H1 (cell line): ENCODE results near the gene TRMT2B. TPM values are rescaled to one million over a fixed set of nuclear protein-coding genes. Genes with fewer than 3 reads are reported as not detected.
A peak's percentile ranks its signal among the peaks of the same experiment; 100 is the strongest.

Experiments used
- CTCF ChIA-PET: fragments of 300-600 bp; sonication (Branson Sonifier 250); formaldehyde crosslinking; loops from one replicate; lab custom pipeline; 2021; ENCODE audit not compliant: partially characterized antibody; lab: Charles Lee
- POLR2A ChIA-PET: fragments of 300-600 bp; sonication (Branson Sonifier 250); formaldehyde crosslinking; loops from one replicate; lab custom pipeline; 2021; ENCODE audit warnings: inconsistent platforms; ENCODE audit not compliant: partially characterized antibody; lab: Charles Lee
- DNase-seq, 2 experiments: peaks; one replicate each; pipeline versions ENCODE4 v3.0.0 to v3.0.0-alpha.2; 2010 to 2022; ENCODE audit warnings: low spot score in 2 of 2, low read depth in 1 of 2, mixed read lengths in 1 of 2
- FAIRE-seq: peaks from 2 replicates; lab custom pipeline; 2011; peaks lifted over from hg19 to GRCh38; lab: Jason Lieb, UNC
- H2AFZ ChIP-seq: 2 replicates; pipeline ENCODE4 v1.8.1; 2012; ENCODE audit warnings: low read length, inconsistent platforms
- H2AK5ac ChIP-seq: 2 replicates; pipeline ENCODE4 v1.6.1; 2013; ENCODE audit warnings: low read depth, low read length
- H2BK120ac ChIP-seq: replicated peaks from 2 replicates; pipeline ENCODE3; 2013; ENCODE audit warnings: low read depth, low read length, inconsistent platforms
- H2BK12ac ChIP-seq: 2 replicates; pipeline ENCODE4 v1.6.1; 2013; ENCODE audit warnings: low read depth, low read length
- H2BK15ac ChIP-seq: 2 replicates; pipeline ENCODE4 v1.6.1; 2013; ENCODE audit warnings: low read length
- H2BK20ac ChIP-seq: 2 replicates; pipeline ENCODE4 v1.6.1; 2013; ENCODE audit warnings: low read length
- H2BK5ac ChIP-seq: 2 replicates; pipeline ENCODE4 v1.6.1; 2013; ENCODE audit warnings: low read depth, low read length
- H3K14ac ChIP-seq: 2 replicates; pipeline ENCODE4 v1.6.1; 2013; ENCODE audit warnings: inconsistent platforms; ENCODE audit not compliant: insufficient read length
- H3K18ac ChIP-seq: 2 replicates; pipeline ENCODE4 v1.6.1; 2013; ENCODE audit warnings: low read length; ENCODE audit errors: extremely low read depth
- H3K23ac ChIP-seq: 2 replicates; pipeline ENCODE4 v1.6.1; 2013; ENCODE audit warnings: inconsistent platforms; ENCODE audit not compliant: insufficient read length
- H3K23me2 ChIP-seq: 2 replicates; pipeline ENCODE4 v1.6.1; 2013; ENCODE audit warnings: low read depth, low read length
- H3K27ac ChIP-seq: 2 replicates; pipeline ENCODE4 v1.6.1; 2011; ENCODE audit warnings: low read depth, low read length, inconsistent platforms
- H3K27me3 ChIP-seq, 4 experiments: replicated peaks in 1 of 4; 1 replicate in 1 of 4; 2 replicates in 3 of 4; pipeline versions ENCODE4 v1.6.1 to v1.8.1; 2011 to 2013; ENCODE audit warnings: low read length in 3 of 4, mild to moderate bottlenecking in 3 of 4, inconsistent platforms in 2 of 4, mixed read lengths in 2 of 4, moderate library complexity in 1 of 4; ENCODE audit not compliant: control insufficient read depth in 3 of 4, insufficient read depth in 3 of 4; ENCODE audit errors: extremely low read depth in 1 of 4
- H3K36me3 ChIP-seq, 4 experiments: 2 replicates each; pipeline versions ENCODE4 v1.6.1 to v1.8.1; 2011 to 2013; ENCODE audit warnings: mild to moderate bottlenecking in 4 of 4, low read length in 3 of 4, moderate library complexity in 2 of 4, control low read depth in 1 of 4, inconsistent platforms in 1 of 4; ENCODE audit not compliant: insufficient read depth in 4 of 4, control insufficient read depth in 2 of 4
- H3K4ac ChIP-seq: replicated peaks from 2 replicates; pipeline ENCODE3; 2013; ENCODE audit warnings: low read length, low read depth, mixed read lengths, inconsistent platforms; ENCODE audit not compliant: insufficient read length
- H3K4me1 ChIP-seq, 4 experiments: replicated peaks in 1 of 4; 1 replicate in 1 of 4; 2 replicates in 3 of 4; pipeline versions ENCODE4 v1.6.1 to v1.8.1; 2011 to 2013; ENCODE audit warnings: low read length in 3 of 4, inconsistent platforms in 2 of 4, mixed read lengths in 1 of 4; ENCODE audit not compliant: insufficient read depth in 4 of 4, control insufficient read depth in 3 of 4
- H3K4me2 ChIP-seq, 2 experiments: 2 replicates each; pipeline versions ENCODE4 v1.6.1 to v1.8.1; 2011 to 2013; ENCODE audit warnings: low read depth in 2 of 2, low read length in 2 of 2, control low read depth in 1 of 2, inconsistent platforms in 1 of 2, mild to moderate bottlenecking in 1 of 2; ENCODE audit not compliant: insufficient read depth in 1 of 2
- H3K4me3 ChIP-seq, 4 experiments: fragments of 200-600, 300-600 bp in 1 of 4; sonication (generic), shearing (Covaris generic), sonication (Bioruptor Twin) in 1 of 4; 2 replicates each; pipeline versions ENCODE4 v1.5.1 to v1.8.1; 2011 to 2016; ENCODE audit warnings: low read length in 4 of 4, low read depth in 3 of 4, control low read depth in 2 of 4, inconsistent platforms in 2 of 4, mild to moderate bottlenecking in 2 of 4, mixed read lengths in 1 of 4, moderate library complexity in 1 of 4; ENCODE audit not compliant: insufficient read depth in 2 of 4; ENCODE audit errors: extremely low read depth in 1 of 4
- H3K56ac ChIP-seq: replicated peaks from 2 replicates; pipeline ENCODE3; 2013; ENCODE audit warnings: low read depth, mild to moderate bottlenecking, mixed read lengths, low read length, inconsistent platforms; ENCODE audit not compliant: insufficient read length
- H3K79me1 ChIP-seq: 2 replicates; pipeline ENCODE4 v1.6.1; 2013; ENCODE audit warnings: low read depth, low read length, control low read depth
- H3K79me2 ChIP-seq, 2 experiments: 2 replicates each; pipeline versions ENCODE4 v1.6.1 to v1.8.1; 2012 to 2013; ENCODE audit warnings: low read length in 2 of 2, mild to moderate bottlenecking in 2 of 2, inconsistent platforms in 1 of 2; ENCODE audit not compliant: insufficient read depth in 2 of 2, control insufficient read depth in 1 of 2
- H3K9ac ChIP-seq, 4 experiments: replicated peaks in 1 of 4; 1 replicate in 1 of 4; 2 replicates in 3 of 4; pipeline versions ENCODE4 v1.6.1 to v1.8.1; 2011 to 2013; ENCODE audit warnings: low read depth in 3 of 4, low read length in 3 of 4, control low read depth in 2 of 4, mild to moderate bottlenecking in 2 of 4, moderate library complexity in 2 of 4, inconsistent platforms in 1 of 4; ENCODE audit errors: extremely low read depth in 1 of 4
- H3K9me3 ChIP-seq, 2 experiments: 2 replicates each; pipeline versions ENCODE4 v1.6.1 to v1.8.1; 2012 to 2013; ENCODE audit warnings: mild to moderate bottlenecking in 2 of 2, moderate library complexity in 2 of 2, control low read depth in 1 of 2, inconsistent platforms in 1 of 2, low read depth in 1 of 2, low read length in 1 of 2, mixed read lengths in 1 of 2; ENCODE audit not compliant: insufficient read depth in 2 of 2
- H4K20me1 ChIP-seq, 2 experiments: replicated peaks in 1 of 2; 2 replicates each; pipeline versions ENCODE3 to v1.8.1; 2011 to 2013; ENCODE audit warnings: inconsistent platforms in 2 of 2, low read length in 2 of 2, mild to moderate bottlenecking in 1 of 2; ENCODE audit not compliant: insufficient read depth in 2 of 2, control insufficient read depth in 1 of 2
- H4K5ac ChIP-seq: 2 replicates; pipeline ENCODE4 v1.6.1; 2013; ENCODE audit warnings: low read length, low read depth, mixed read lengths, inconsistent platforms; ENCODE audit not compliant: insufficient read length
- H4K8ac ChIP-seq: 2 replicates; pipeline ENCODE4 v1.8.0; 2013; ENCODE audit warnings: mild to moderate bottlenecking, moderate library complexity, low read length, inconsistent platforms; ENCODE audit not compliant: insufficient read depth; ENCODE audit errors: extremely low read depth
- H4K91ac ChIP-seq: replicated peaks from 2 replicates; pipeline ENCODE3; 2013; ENCODE audit warnings: low read length, mixed read lengths, inconsistent platforms; ENCODE audit not compliant: insufficient read length
- BRCA1 ChIP-seq: IDR thresholded peaks from 2 replicates; pipeline ENCODE4 v1.6.1; 2012; ENCODE audit warnings: low read depth, low read length, improper control_type of control experiment
- CEBPB ChIP-seq: IDR thresholded peaks from 2 replicates; pipeline ENCODE4 v1.6.1; 2012; ENCODE audit warnings: low read depth, low read length
- EZH2 ChIP-seq: fragments of 200-600 bp; sonication (generic); IDR thresholded peaks from 2 replicates; pipeline ENCODE4 v1.7.1; 2012; ENCODE audit warnings: low read depth, mild to moderate bottlenecking, moderate library complexity, low read length, inconsistent platforms; ENCODE audit not compliant: severe bottlenecking
- JUN ChIP-seq: IDR thresholded peaks from 2 replicates; pipeline ENCODE4 v1.6.1; 2011; ENCODE audit warnings: low read depth, mild to moderate bottlenecking, improper control_type of control experiment, low read length
- KDM1A ChIP-seq: fragments of 200-600, 300-600 bp; sonication (generic); IDR thresholded peaks from 2 replicates; pipeline ENCODE4 v1.7.1; 2016; ENCODE audit warnings: mild to moderate bottlenecking, low read length, borderline replicate concordance
- MAFK ChIP-seq: IDR thresholded peaks from 2 replicates; pipeline ENCODE4 v1.6.1; 2012; ENCODE audit warnings: low read depth, mild to moderate bottlenecking, improper control_type of control experiment, low read length
- SIN3A ChIP-seq, 2 experiments: IDR thresholded peaks in 1 of 2; conservative IDR thresholded peaks in 1 of 2; 2 replicates each; pipeline ENCODE4 v1.6.1; 2011 to 2012; ENCODE audit warnings: low read length in 2 of 2, improper control_type of control experiment in 1 of 2, low read depth in 1 of 2, mild to moderate bottlenecking in 1 of 2
- TEAD4 ChIP-seq: IDR thresholded peaks from 2 replicates; pipeline ENCODE4 v1.6.1; 2012; ENCODE audit warnings: low read depth, low read length, inconsistent platforms, mixed read lengths
- WGBS, 2 experiments: shearing (Covaris generic) in 1 of 2; methylation state at CpG; one replicate each; pipeline versions ENCODE4 v1.1.6 to v1.1.7; 2013 to 2015; ENCODE audit warnings: low lambda C conversion rate in 2 of 2, mixed read lengths in 2 of 2, inconsistent platforms in 1 of 2, low coverage in 1 of 2, missing lambda C conversion rate in 1 of 2; ENCODE audit not compliant: insufficient replicate concordance in 2 of 2, insufficient coverage in 1 of 2, insufficient read length in 1 of 2; ENCODE audit errors: extremely low coverage in 1 of 2, missing lambda C conversion rate in 1 of 2; 5-methylcytosine and 5-hydroxymethylcytosine counted together
- polyA plus RNA-seq, 7 experiments: library from polyadenylated mRNA; depleted of rRNA in 3 of 7; stranded (reverse) in 5 of 7; unstranded in 2 of 7; fragments of >200 nt in 5 of 7; fragments of 200-250 nt in 2 of 7; gene quantifications; 1 replicate in 5 of 7; 2 replicates in 1 of 7; 4 replicates in 1 of 7; pipeline versions ENCODE4 v1.2.1 to v1.2.3, GENCODE V29; 2011 to 2013; ENCODE audit warnings: missing spikeins in 2 of 7, mixed read lengths in 2 of 7
- total RNA-seq: library from RNA; stranded (reverse); fragmentation: NEBNext Ultra II Directional; extraction: Animal tissue kit (Norgen Biotek cat#: 25700); gene quantifications from 2 replicates; pipeline ENCODE4 v1.2.1, GENCODE V29; 2021
- TF ChIP-seq, protein P1 (sequence below), 3 experiments: IDR thresholded peaks; 1 replicate in 2 of 3; 2 replicates in 1 of 3; pipeline versions ENCODE4 v1.5.1 to v1.6.1; 2011; ENCODE audit warnings: low read length in 3 of 3, mild to moderate bottlenecking in 3 of 3, inconsistent platforms in 2 of 3, low read depth in 1 of 3, moderate library complexity in 1 of 3; ENCODE audit not compliant: insufficient read depth in 1 of 3; ENCODE audit errors: control extremely low read depth in 1 of 3

The TRMT2B gene
- total and polyA plus RNA-seq, 2 of the 8 experiments (the other 6 are each of a cell fraction or from before 2014, with no cell fraction given): 12.1 to 12.4 TPM

DNA sequence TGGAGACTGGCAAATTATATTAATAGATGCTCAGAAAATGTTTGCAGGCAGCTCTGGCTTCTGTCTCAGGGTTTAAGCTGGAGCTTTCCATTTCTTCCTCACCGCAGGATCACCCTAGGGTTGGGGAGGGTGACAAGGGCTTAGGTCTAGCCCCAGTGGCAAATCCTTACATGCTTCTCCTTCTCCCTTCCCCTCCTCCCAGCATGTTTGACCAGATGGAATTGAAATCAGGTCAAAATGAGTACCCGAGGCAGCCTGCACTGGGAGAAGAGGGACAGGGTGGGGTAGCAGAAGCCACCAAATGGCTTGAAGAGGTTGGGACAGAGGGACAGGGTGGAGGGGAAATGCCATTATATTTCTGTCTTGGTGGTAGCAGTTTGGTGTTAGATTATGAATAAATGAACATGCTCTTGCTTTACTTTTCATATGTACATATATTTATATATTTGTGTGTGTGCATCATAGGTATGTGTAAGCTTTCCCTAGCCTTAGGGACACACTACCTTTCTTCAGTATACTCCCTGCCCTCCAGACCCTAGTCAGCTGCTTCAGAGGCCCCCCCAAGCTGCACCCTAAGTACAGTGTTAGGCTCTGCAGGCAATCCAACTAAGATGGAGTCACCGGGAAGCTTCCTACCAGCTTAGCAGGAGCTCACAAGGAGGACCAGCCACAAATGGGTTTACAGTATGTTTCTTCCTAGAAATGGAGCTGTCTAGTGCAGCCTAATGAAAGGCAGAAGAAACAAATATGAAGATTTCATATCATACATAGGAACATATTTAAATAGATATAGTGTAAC, 28.6 kb upstream of the TRMT2B start:
- Histone ChIP-seq H3K4me2 (peak overlapping the region; percentile 79 to 88; a peak in 2 of 4 replicates), H3K4me3 (peak overlapping the region in 2 of 4 experiments; percentile 79 to 95; a peak in 5 of 8 replicates)
- POLR2A ChIA-PET: interaction anchor here (0.6 to 1.4 kb wide), 2 partner anchors 12 to 46 kb away, joined by 7 read pairs; no protein-coding TSS in a partner anchor
- TF ChIP-seq EZH2: no peak
- TF ChIP-seq SIN3A (conservative IDR thresholded peaks at IDR 0.05 in 1 of 2, IDR thresholded peaks at IDR 0.05 in 1 of 2; ENCODE audit: low read depth in 1 of 2, low read length in 2 of 2): no peak
- TF ChIP-seq, protein P1, sequence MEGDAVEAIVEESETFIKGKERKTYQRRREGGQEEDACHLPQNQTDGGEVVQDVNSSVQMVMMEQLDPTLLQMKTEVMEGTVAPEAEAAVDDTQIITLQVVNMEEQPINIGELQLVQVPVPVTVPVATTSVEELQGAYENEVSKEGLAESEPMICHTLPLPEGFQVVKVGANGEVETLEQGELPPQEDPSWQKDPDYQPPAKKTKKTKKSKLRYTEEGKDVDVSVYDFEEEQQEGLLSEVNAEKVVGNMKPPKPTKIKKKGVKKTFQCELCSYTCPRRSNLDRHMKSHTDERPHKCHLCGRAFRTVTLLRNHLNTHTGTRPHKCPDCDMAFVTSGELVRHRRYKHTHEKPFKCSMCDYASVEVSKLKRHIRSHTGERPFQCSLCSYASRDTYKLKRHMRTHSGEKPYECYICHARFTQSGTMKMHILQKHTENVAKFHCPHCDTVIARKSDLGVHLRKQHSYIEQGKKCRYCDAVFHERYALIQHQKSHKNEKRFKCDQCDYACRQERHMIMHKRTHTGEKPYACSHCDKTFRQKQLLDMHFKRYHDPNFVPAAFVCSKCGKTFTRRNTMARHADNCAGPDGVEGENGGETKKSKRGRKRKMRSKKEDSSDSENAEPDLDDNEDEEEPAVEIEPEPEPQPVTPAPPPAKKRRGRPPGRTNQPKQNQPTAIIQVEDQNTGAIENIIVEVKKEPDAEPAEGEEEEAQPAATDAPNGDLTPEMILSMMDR (IDR thresholded peaks at IDR 0.05; ENCODE audit: control extremely low read depth in 1 of 3, insufficient read depth in 1 of 3, low read depth in 1 of 3, low read length in 3 of 3): no peak
- TF ChIP-seq MAFK: no peak
- no peak for TF ChIP-seq TEAD4
- no peak for TF ChIP-seq JUN
- no peak for TF ChIP-seq CEBPB
- no peak for TF ChIP-seq KDM1A
- TF ChIP-seq BRCA1: no peak

More for the DNA sequence above, 28.6 kb upstream of the TRMT2B start:
- Histone ChIP-seq H2AFZ (no peak overlapping the region; the same call in 1 of the 2 replicates), H3K4me1 (peaks cover 0 to 2% (median 0%) of the 10 kb centered on the region in 4 experiments; a peak in 1 of 7 replicates), H2BK5ac (no peak overlapping the region), H2AK5ac (no peak overlapping the region), H3K36me3 (no peaks in the 10 kb centered on the region), H3K56ac (no peak overlapping the region), H4K91ac (no peak overlapping the region), H3K27ac (no peak overlapping the region), H2BK120ac (no peak overlapping the region), H4K8ac (no peak overlapping the region), H3K9ac (no peak overlapping the region), H3K14ac (no peak overlapping the region), H3K23me2 (0 out of 2 replicates have a peak, but pooled peaks cover 8% of the 10 kb centered on the region), H2BK20ac (no peak overlapping the region), H4K20me1 (no peaks in the 10 kb centered on the region), H3K23ac (no peak overlapping the region), H3K79me1 (no peaks in the 10 kb centered on the region), H3K4ac (no peak overlapping the region), H3K79me2 (no peaks in the 10 kb centered on the region), H3K9me3 (no peaks in the 10 kb centered on the region), H2BK15ac (no peak overlapping the region), H3K27me3 (peaks cover 0 to 2% (median 1%) of the 10 kb centered on the region in 4 experiments; a peak in 3 of 7 replicates), H2BK12ac (no peak overlapping the region), H3K18ac (no peak overlapping the region), H4K5ac (no peak overlapping the region)
- WGBS, 2 experiments: 65% methylated on average over 3 of the region's 3 CpGs; no CpG with 5 or more reads in 1 of the 2 experiments
- no peak for FAIRE-seq
- no peak for DNase-seq
- CTCF ChIA-PET: no interaction called here
